ENCODE measurements around the gene OSBPL5.

The OSBPL5 gene

GRCh38 chr11:3191586-3192324 is 26.6 kb upstream of the OSBPL5 start:
- no peaks in the 10 kb centered on the region for H3K36me3 ChIP-seq (replicated peaks; ENCODE audit: low read depth, low read length)
- no peak overlapping the region for H3K9ac ChIP-seq (ENCODE audit: low read length)
- H3K27me3 ChIP-seq (ENCODE audit: low read depth, low read length), result no peaks in the 10 kb centered on the region
- H3K27ac ChIP-seq (ENCODE audit: low read length), result no peak overlapping the region
- no peaks in the 10 kb centered on the region for H4K20me1 ChIP-seq (ENCODE audit: insufficient read depth, low read length)
- H3K4me2 ChIP-seq (ENCODE audit: low read length), result no peak overlapping the region
- no peak overlapping the region for H2AFZ ChIP-seq (ENCODE audit: low read depth, low read length)
- TF ChIP-seq, protein P1, sequence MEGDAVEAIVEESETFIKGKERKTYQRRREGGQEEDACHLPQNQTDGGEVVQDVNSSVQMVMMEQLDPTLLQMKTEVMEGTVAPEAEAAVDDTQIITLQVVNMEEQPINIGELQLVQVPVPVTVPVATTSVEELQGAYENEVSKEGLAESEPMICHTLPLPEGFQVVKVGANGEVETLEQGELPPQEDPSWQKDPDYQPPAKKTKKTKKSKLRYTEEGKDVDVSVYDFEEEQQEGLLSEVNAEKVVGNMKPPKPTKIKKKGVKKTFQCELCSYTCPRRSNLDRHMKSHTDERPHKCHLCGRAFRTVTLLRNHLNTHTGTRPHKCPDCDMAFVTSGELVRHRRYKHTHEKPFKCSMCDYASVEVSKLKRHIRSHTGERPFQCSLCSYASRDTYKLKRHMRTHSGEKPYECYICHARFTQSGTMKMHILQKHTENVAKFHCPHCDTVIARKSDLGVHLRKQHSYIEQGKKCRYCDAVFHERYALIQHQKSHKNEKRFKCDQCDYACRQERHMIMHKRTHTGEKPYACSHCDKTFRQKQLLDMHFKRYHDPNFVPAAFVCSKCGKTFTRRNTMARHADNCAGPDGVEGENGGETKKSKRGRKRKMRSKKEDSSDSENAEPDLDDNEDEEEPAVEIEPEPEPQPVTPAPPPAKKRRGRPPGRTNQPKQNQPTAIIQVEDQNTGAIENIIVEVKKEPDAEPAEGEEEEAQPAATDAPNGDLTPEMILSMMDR (IDR thresholded peaks at IDR 0.05; ENCODE audit: low read depth, low read length), result no peak
- no peak for TF ChIP-seq EZH2phosphoT487 (IDR thresholded peaks at IDR 0.05; ENCODE audit: low read depth)
- no peaks in the 10 kb centered on the region for H3K4me1 ChIP-seq (ENCODE audit: low read length)
- no peaks in the 10 kb centered on the region for H3K79me2 ChIP-seq (ENCODE audit: low read length)
- no peak overlapping the region for H3K4me3 ChIP-seq (ENCODE audit: low read length)
- no peaks in the 10 kb centered on the region for H3K9me3 ChIP-seq (ENCODE audit: insufficient read depth, low read length)

- no peaks in the 10 kb centered on the region for H3K4me1 ChIP-seq (ENCODE audit: low read length)
- no peaks in the 10 kb centered on the region for H3K36me3 ChIP-seq (replicated peaks; ENCODE audit: low read depth, low read length)
- no peaks in the 10 kb centered on the region for H3K9me3 ChIP-seq (ENCODE audit: insufficient read depth, low read length)
- no peak overlapping the region for H3K9ac ChIP-seq (ENCODE audit: low read length)
- no peak overlapping the region for H3K4me2 ChIP-seq (ENCODE audit: low read length)
- no peak overlapping the region for H3K4me3 ChIP-seq (ENCODE audit: low read length)
- H3K79me2 ChIP-seq (ENCODE audit: low read length), result no peaks in the 10 kb centered on the region
- no peak for TF ChIP-seq EZH2phosphoT487 (IDR thresholded peaks at IDR 0.05; ENCODE audit: low read depth)
- TF ChIP-seq, protein P1 (IDR thresholded peaks at IDR 0.05; ENCODE audit: low read depth, low read length), result no peak
- no peak overlapping the region for H2AFZ ChIP-seq (ENCODE audit: low read depth, low read length)
- H3K27ac ChIP-seq (ENCODE audit: low read length), result no peak overlapping the region
- no peaks in the 10 kb centered on the region for H3K27me3 ChIP-seq (ENCODE audit: low read depth, low read length)
- H4K20me1 ChIP-seq (ENCODE audit: insufficient read depth, low read length), result no peaks in the 10 kb centered on the region
Measured at GRCh38 chr11:3190600-3190999, 25.5 kb upstream of the OSBPL5 start.

DNA sequence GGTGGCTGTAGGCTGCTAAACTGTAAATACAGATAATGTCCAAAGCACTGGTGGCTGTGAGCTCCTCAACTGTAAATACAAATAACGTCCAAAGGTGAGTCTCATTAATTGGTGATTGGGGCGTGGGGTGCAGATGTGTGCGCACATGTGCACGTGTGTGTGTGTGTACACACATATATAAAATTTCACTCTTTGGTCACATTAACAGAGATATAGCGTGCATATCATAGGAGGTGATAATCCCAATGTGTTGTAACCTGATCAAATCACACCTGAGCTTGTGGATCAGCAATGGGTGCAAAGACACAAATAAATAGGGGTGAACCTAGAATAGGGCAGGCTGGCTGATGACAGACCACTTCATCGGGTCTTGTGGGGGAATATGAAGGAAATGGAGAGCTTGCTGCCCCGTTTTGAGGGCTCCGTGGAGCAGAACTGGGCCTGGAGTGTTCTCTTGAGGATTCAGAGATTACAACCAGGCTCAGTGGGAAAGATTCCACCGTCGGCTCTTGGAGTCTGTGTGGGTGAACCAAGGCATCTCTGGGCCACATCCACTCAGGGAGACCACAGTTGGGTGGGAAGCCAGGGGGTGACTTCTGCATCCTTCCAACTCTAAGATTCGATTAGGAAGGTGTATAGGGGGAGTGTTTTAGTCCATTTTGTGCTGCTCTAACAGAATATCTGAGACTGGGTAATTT is 24.9 kb upstream of the OSBPL5 start:
- no peak overlapping the region for H3K9ac ChIP-seq (ENCODE audit: low read length)
- no peaks in the 10 kb centered on the region for H3K27me3 ChIP-seq (ENCODE audit: low read depth, low read length)
- TF ChIP-seq, protein P1 (IDR thresholded peaks at IDR 0.05; ENCODE audit: low read depth, low read length), result no peak
- no peak for TF ChIP-seq EZH2phosphoT487 (IDR thresholded peaks at IDR 0.05; ENCODE audit: low read depth)
- H2AFZ ChIP-seq (ENCODE audit: low read depth, low read length), result no peak overlapping the region
- H3K79me2 ChIP-seq (ENCODE audit: low read length), result no peaks in the 10 kb centered on the region
- no peaks in the 10 kb centered on the region for H3K4me1 ChIP-seq (ENCODE audit: low read length)
- H3K4me3 ChIP-seq (ENCODE audit: low read length), result no peak overlapping the region
- H4K20me1 ChIP-seq (ENCODE audit: insufficient read depth, low read length), result no peaks in the 10 kb centered on the region
- H3K36me3 ChIP-seq (replicated peaks; ENCODE audit: low read depth, low read length), result no peaks in the 10 kb centered on the region
- no peaks in the 10 kb centered on the region for H3K9me3 ChIP-seq (ENCODE audit: insufficient read depth, low read length)
- H3K4me2 ChIP-seq (ENCODE audit: low read length), result no peak overlapping the region
- H3K27ac ChIP-seq (ENCODE audit: low read length), result no peak overlapping the region

DNA sequence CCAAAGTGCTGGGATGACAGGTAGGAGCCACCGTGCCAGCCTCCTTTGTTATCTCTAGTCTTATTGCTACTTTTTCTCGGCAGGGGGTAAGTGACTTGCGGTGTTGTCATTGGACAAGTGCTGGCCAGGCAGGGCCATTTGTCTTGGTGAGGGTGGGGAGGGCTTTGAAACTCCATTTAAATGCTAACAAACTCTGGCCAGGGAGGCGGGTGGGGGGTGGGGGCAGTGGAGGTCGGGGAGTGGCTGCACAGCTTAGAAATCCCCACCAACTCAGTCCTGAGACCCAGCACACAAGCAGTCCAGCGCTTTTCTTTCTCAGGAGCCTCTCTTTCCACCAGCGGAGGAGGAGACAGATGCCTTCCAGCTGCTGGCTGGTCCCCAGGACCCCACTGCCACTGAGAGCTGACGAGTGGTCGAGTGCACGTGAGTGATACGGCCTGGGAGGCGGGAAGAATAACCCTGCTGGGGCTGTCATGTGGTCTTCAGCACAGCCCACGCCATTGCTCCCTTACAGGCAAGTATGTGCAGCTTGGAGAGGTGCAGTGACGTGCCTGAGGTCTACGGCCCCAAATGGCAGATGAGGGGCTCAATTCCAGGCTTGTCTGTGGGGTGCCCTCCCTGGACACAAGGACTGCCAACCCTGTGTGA is 24.2 kb upstream of the OSBPL5 start:
- Histone ChIP-seq H3K4me1 (ENCODE audit: low read length) (no peaks in the 10 kb centered on the region), H3K4me3 (ENCODE audit: low read length) (no peak overlapping the region), H3K4me2 (ENCODE audit: low read length) (no peak overlapping the region), H3K36me3 (replicated peaks; ENCODE audit: low read depth, low read length) (no peaks in the 10 kb centered on the region), H4K20me1 (ENCODE audit: insufficient read depth, low read length) (no peaks in the 10 kb centered on the region), H3K27me3 (ENCODE audit: low read depth, low read length) (no peaks in the 10 kb centered on the region), H3K9ac (ENCODE audit: low read length) (no peak overlapping the region), H3K79me2 (ENCODE audit: low read length) (no peaks in the 10 kb centered on the region), H3K9me3 (ENCODE audit: insufficient read depth, low read length) (no peaks in the 10 kb centered on the region), H3K27ac (ENCODE audit: low read length) (no peak overlapping the region), H2AFZ (ENCODE audit: low read depth, low read length) (no peak overlapping the region)
- TF ChIP-seq EZH2phosphoT487 (IDR thresholded peaks at IDR 0.05; ENCODE audit: low read depth), result no peak
- TF ChIP-seq, protein P1 (IDR thresholded peaks at IDR 0.05; ENCODE audit: low read depth, low read length), result no peak
